H1 (cell line): Measurements from ENCODE around the gene RXRA. TPM values are rescaled to one million over a fixed set of nuclear protein-coding genes. Genes with fewer than 3 reads are reported as not detected.

Source experiments
- CTCF ChIA-PET: fragments of 300-600 bp; sonication (Branson Sonifier 250); formaldehyde crosslinking; loops from one replicate; lab custom pipeline; 2021; ENCODE audit not compliant: partially characterized antibody; lab: Charles Lee
- POLR2A ChIA-PET: fragments of 300-600 bp; sonication (Branson Sonifier 250); formaldehyde crosslinking; loops from one replicate; lab custom pipeline; 2021; ENCODE audit warnings: inconsistent platforms; ENCODE audit not compliant: partially characterized antibody; lab: Charles Lee
- DNase-seq, 2 experiments: peaks; one replicate each; pipeline versions ENCODE4 v3.0.0 to v3.0.0-alpha.2; 2010 to 2022; ENCODE audit warnings: low spot score in 2 of 2, low read depth in 1 of 2, mixed read lengths in 1 of 2
- FAIRE-seq: peaks from 2 replicates; lab custom pipeline; 2011; peaks lifted over from hg19 to GRCh38; lab: Jason Lieb, UNC
- H2AFZ ChIP-seq: 2 replicates; pipeline ENCODE4 v1.8.1; 2012; ENCODE audit warnings: low read length, inconsistent platforms
- H2AK5ac ChIP-seq: 2 replicates; pipeline ENCODE4 v1.6.1; 2013; ENCODE audit warnings: low read depth, low read length
- H2BK120ac ChIP-seq: replicated peaks from 2 replicates; pipeline ENCODE3; 2013; ENCODE audit warnings: low read depth, low read length, inconsistent platforms
- H2BK12ac ChIP-seq: 2 replicates; pipeline ENCODE4 v1.6.1; 2013; ENCODE audit warnings: low read depth, low read length
- H2BK15ac ChIP-seq: 2 replicates; pipeline ENCODE4 v1.6.1; 2013; ENCODE audit warnings: low read length
- H2BK20ac ChIP-seq: 2 replicates; pipeline ENCODE4 v1.6.1; 2013; ENCODE audit warnings: low read length
- H2BK5ac ChIP-seq: 2 replicates; pipeline ENCODE4 v1.6.1; 2013; ENCODE audit warnings: low read depth, low read length
- H3K14ac ChIP-seq: 2 replicates; pipeline ENCODE4 v1.6.1; 2013; ENCODE audit warnings: inconsistent platforms; ENCODE audit not compliant: insufficient read length
- H3K18ac ChIP-seq: 2 replicates; pipeline ENCODE4 v1.6.1; 2013; ENCODE audit warnings: low read length; ENCODE audit errors: extremely low read depth
- H3K23ac ChIP-seq: 2 replicates; pipeline ENCODE4 v1.6.1; 2013; ENCODE audit warnings: inconsistent platforms; ENCODE audit not compliant: insufficient read length
- H3K23me2 ChIP-seq: 2 replicates; pipeline ENCODE4 v1.6.1; 2013; ENCODE audit warnings: low read depth, low read length
- H3K27ac ChIP-seq: 2 replicates; pipeline ENCODE4 v1.6.1; 2011; ENCODE audit warnings: low read depth, low read length, inconsistent platforms
- H3K27me3 ChIP-seq, 4 experiments: replicated peaks in 1 of 4; 1 replicate in 1 of 4; 2 replicates in 3 of 4; pipeline versions ENCODE4 v1.6.1 to v1.8.1; 2011 to 2013; ENCODE audit warnings: low read length in 3 of 4, mild to moderate bottlenecking in 3 of 4, inconsistent platforms in 2 of 4, mixed read lengths in 2 of 4, moderate library complexity in 1 of 4; ENCODE audit not compliant: control insufficient read depth in 3 of 4, insufficient read depth in 3 of 4; ENCODE audit errors: extremely low read depth in 1 of 4
- H3K36me3 ChIP-seq, 4 experiments: 2 replicates each; pipeline versions ENCODE4 v1.6.1 to v1.8.1; 2011 to 2013; ENCODE audit warnings: mild to moderate bottlenecking in 4 of 4, low read length in 3 of 4, moderate library complexity in 2 of 4, control low read depth in 1 of 4, inconsistent platforms in 1 of 4; ENCODE audit not compliant: insufficient read depth in 4 of 4, control insufficient read depth in 2 of 4
- H3K4ac ChIP-seq: replicated peaks from 2 replicates; pipeline ENCODE3; 2013; ENCODE audit warnings: low read length, low read depth, mixed read lengths, inconsistent platforms; ENCODE audit not compliant: insufficient read length
- H3K4me1 ChIP-seq, 4 experiments: replicated peaks in 1 of 4; 1 replicate in 1 of 4; 2 replicates in 3 of 4; pipeline versions ENCODE4 v1.6.1 to v1.8.1; 2011 to 2013; ENCODE audit warnings: low read length in 3 of 4, inconsistent platforms in 2 of 4, mixed read lengths in 1 of 4; ENCODE audit not compliant: insufficient read depth in 4 of 4, control insufficient read depth in 3 of 4
- H3K4me2 ChIP-seq, 2 experiments: 2 replicates each; pipeline versions ENCODE4 v1.6.1 to v1.8.1; 2011 to 2013; ENCODE audit warnings: low read depth in 2 of 2, low read length in 2 of 2, control low read depth in 1 of 2, inconsistent platforms in 1 of 2, mild to moderate bottlenecking in 1 of 2; ENCODE audit not compliant: insufficient read depth in 1 of 2
- H3K4me3 ChIP-seq, 4 experiments: fragments of 200-600, 300-600 bp in 1 of 4; sonication (generic), shearing (Covaris generic), sonication (Bioruptor Twin) in 1 of 4; 2 replicates each; pipeline versions ENCODE4 v1.5.1 to v1.8.1; 2011 to 2016; ENCODE audit warnings: low read length in 4 of 4, low read depth in 3 of 4, control low read depth in 2 of 4, inconsistent platforms in 2 of 4, mild to moderate bottlenecking in 2 of 4, mixed read lengths in 1 of 4, moderate library complexity in 1 of 4; ENCODE audit not compliant: insufficient read depth in 2 of 4; ENCODE audit errors: extremely low read depth in 1 of 4
- H3K56ac ChIP-seq: replicated peaks from 2 replicates; pipeline ENCODE3; 2013; ENCODE audit warnings: low read depth, mild to moderate bottlenecking, mixed read lengths, low read length, inconsistent platforms; ENCODE audit not compliant: insufficient read length
- H3K79me1 ChIP-seq: 2 replicates; pipeline ENCODE4 v1.6.1; 2013; ENCODE audit warnings: low read depth, low read length, control low read depth
- H3K79me2 ChIP-seq, 2 experiments: 2 replicates each; pipeline versions ENCODE4 v1.6.1 to v1.8.1; 2012 to 2013; ENCODE audit warnings: low read length in 2 of 2, mild to moderate bottlenecking in 2 of 2, inconsistent platforms in 1 of 2; ENCODE audit not compliant: insufficient read depth in 2 of 2, control insufficient read depth in 1 of 2
- H3K9ac ChIP-seq, 4 experiments: replicated peaks in 1 of 4; 1 replicate in 1 of 4; 2 replicates in 3 of 4; pipeline versions ENCODE4 v1.6.1 to v1.8.1; 2011 to 2013; ENCODE audit warnings: low read depth in 3 of 4, low read length in 3 of 4, control low read depth in 2 of 4, mild to moderate bottlenecking in 2 of 4, moderate library complexity in 2 of 4, inconsistent platforms in 1 of 4; ENCODE audit errors: extremely low read depth in 1 of 4
- H3K9me3 ChIP-seq, 2 experiments: 2 replicates each; pipeline versions ENCODE4 v1.6.1 to v1.8.1; 2012 to 2013; ENCODE audit warnings: mild to moderate bottlenecking in 2 of 2, moderate library complexity in 2 of 2, control low read depth in 1 of 2, inconsistent platforms in 1 of 2, low read depth in 1 of 2, low read length in 1 of 2, mixed read lengths in 1 of 2; ENCODE audit not compliant: insufficient read depth in 2 of 2
- H4K20me1 ChIP-seq, 2 experiments: replicated peaks in 1 of 2; 2 replicates each; pipeline versions ENCODE3 to v1.8.1; 2011 to 2013; ENCODE audit warnings: inconsistent platforms in 2 of 2, low read length in 2 of 2, mild to moderate bottlenecking in 1 of 2; ENCODE audit not compliant: insufficient read depth in 2 of 2, control insufficient read depth in 1 of 2
- H4K5ac ChIP-seq: 2 replicates; pipeline ENCODE4 v1.6.1; 2013; ENCODE audit warnings: low read length, low read depth, mixed read lengths, inconsistent platforms; ENCODE audit not compliant: insufficient read length
- H4K8ac ChIP-seq: 2 replicates; pipeline ENCODE4 v1.8.0; 2013; ENCODE audit warnings: mild to moderate bottlenecking, moderate library complexity, low read length, inconsistent platforms; ENCODE audit not compliant: insufficient read depth; ENCODE audit errors: extremely low read depth
- H4K91ac ChIP-seq: replicated peaks from 2 replicates; pipeline ENCODE3; 2013; ENCODE audit warnings: low read length, mixed read lengths, inconsistent platforms; ENCODE audit not compliant: insufficient read length
- BACH1 ChIP-seq: IDR thresholded peaks from 2 replicates; pipeline ENCODE4 v1.6.1; 2012; ENCODE audit warnings: low read length, improper control_type of control experiment
- CHD2 ChIP-seq: IDR thresholded peaks from 2 replicates; pipeline ENCODE4 v1.6.1; 2012; ENCODE audit warnings: low read length, improper control_type of control experiment
- SAP30 ChIP-seq: fragments of 300-600 bp; sonication (generic); IDR thresholded peaks from 2 replicates; pipeline ENCODE4 v1.7.1; 2012; ENCODE audit warnings: low read length, moderate library complexity, mild to moderate bottlenecking, inconsistent platforms; ENCODE audit not compliant: insufficient read depth, insufficient replicate concordance
- WGBS, 2 experiments: shearing (Covaris generic) in 1 of 2; methylation state at CpG; one replicate each; pipeline versions ENCODE4 v1.1.6 to v1.1.7; 2013 to 2015; ENCODE audit warnings: low lambda C conversion rate in 2 of 2, mixed read lengths in 2 of 2, inconsistent platforms in 1 of 2, low coverage in 1 of 2, missing lambda C conversion rate in 1 of 2; ENCODE audit not compliant: insufficient replicate concordance in 2 of 2, insufficient coverage in 1 of 2, insufficient read length in 1 of 2; ENCODE audit errors: extremely low coverage in 1 of 2, missing lambda C conversion rate in 1 of 2; 5-methylcytosine and 5-hydroxymethylcytosine counted together
- polyA plus RNA-seq, 7 experiments: library from polyadenylated mRNA; depleted of rRNA in 3 of 7; stranded (reverse) in 5 of 7; unstranded in 2 of 7; fragments of >200 nt in 5 of 7; fragments of 200-250 nt in 2 of 7; gene quantifications; 1 replicate in 5 of 7; 2 replicates in 1 of 7; 4 replicates in 1 of 7; pipeline versions ENCODE4 v1.2.1 to v1.2.3, GENCODE V29; 2011 to 2013; ENCODE audit warnings: missing spikeins in 2 of 7, mixed read lengths in 2 of 7
- total RNA-seq: library from RNA; stranded (reverse); fragmentation: NEBNext Ultra II Directional; extraction: Animal tissue kit (Norgen Biotek cat#: 25700); gene quantifications from 2 replicates; pipeline ENCODE4 v1.2.1, GENCODE V29; 2021

RXRA gene
- total and polyA plus RNA-seq, 2 of the 8 experiments (the other 6 are each of a cell fraction or from before 2014, with no cell fraction given) = 9.8 to 29.4 TPM

GRCh38 chr9:134378901-134379338 is 52.7 kb downstream of the RXRA start:
- DNase-seq (no peak), FAIRE-seq (no peak)
- POLR2A ChIA-PET = interaction anchor here (0.9 to 1.2 kb wide), 2 partner anchors 52 to 58 kb away, joined by 3 read pairs; no protein-coding TSS in a partner anchor
- Histone ChIP-seq H2BK15ac (no peak overlapping the region), H2AK5ac (no peak overlapping the region), H3K9ac (no peak overlapping the region), H3K23ac (no peak overlapping the region), H2BK12ac (no peak overlapping the region), H3K79me2 (peaks cover 0 to 42% of the 10 kb centered on the region in 2 experiments; a peak in 2 of 4 replicates), H3K4me3 (no peak overlapping the region), H2BK5ac (0 out of 2 replicates have a peak overlapping the region, but pooled peaks have one; percentile 44), H2BK20ac (no peak overlapping the region), H3K27ac (no peak overlapping the region; the same call in 1 of the 2 replicates), H3K36me3 (no peaks in the 10 kb centered on the region), H3K79me1 (peaks cover 31% of the 10 kb centered on the region), H4K20me1 (peaks cover 20 to 32% of the 10 kb centered on the region in 2 experiments), H2AFZ (no peak overlapping the region), H3K23me2 (no peaks in the 10 kb centered on the region), H3K9me3 (no peaks in the 10 kb centered on the region), H3K4me2 (no peak overlapping the region), H3K56ac (no peak overlapping the region), H3K4ac (no peak overlapping the region), H3K14ac (no peak overlapping the region), H3K18ac (no peak overlapping the region), H3K4me1 (peaks cover 0 to 20% (median 9%) of the 10 kb centered on the region in 4 experiments; a peak in 6 of 7 replicates), H4K8ac (no peak overlapping the region), H3K27me3 (no peaks in the 10 kb centered on the region), H2BK120ac (no peak overlapping the region), H4K5ac (no peak overlapping the region), H4K91ac (no peak overlapping the region)
- TF ChIP-seq BACH1 = no peak
- TF ChIP-seq CHD2 = no peak
- no peak for TF ChIP-seq SAP30
- CTCF ChIA-PET = interaction anchor here (0.6 to 2.8 kb wide), 5 partner anchors 11 to 35 kb away, joined by 3 to 10 read pairs (median 6); no protein-coding TSS in a partner anchor
- WGBS, 2 experiments = 81% methylated on average over 11 of the region's 11 CpGs; no CpG with 5 or more reads in 1 of the 2 experiments
